Sigmoid colon (tissue), 7 donors: Measurements from ENCODE around the gene RBM6. TPM values are rescaled to one million over a fixed set of nuclear protein-coding genes. Genes with fewer than 3 reads are reported as not detected.

Source experiments
- DNase-seq: peaks from one replicate; pipeline ENCODE4 v3.0.0-alpha.2; 2019
- H3K27ac ChIP-seq, 4 donors: fragments of 200-600 bp; sonication (generic); one replicate each; pipeline ENCODE4 v1.5.1; 2016 to 2019; ENCODE audit warnings: mild to moderate bottlenecking in 1 of 4
- H3K27me3 ChIP-seq, 3 donors: fragments of 200-600 bp; sonication (generic); one replicate each; pipeline ENCODE4 v1.5.1; 2019; ENCODE audit warnings: mild to moderate bottlenecking in 1 of 3
- H3K36me3 ChIP-seq, 4 donors: fragments of 200-600 bp; sonication (generic); one replicate each; pipeline ENCODE4 v1.5.1; 2016 to 2019
- H3K4me1 ChIP-seq, 4 donors: fragments of 200-600 bp; sonication (generic); one replicate each; pipeline ENCODE4 v1.5.1; 2017 to 2019
- H3K4me3 ChIP-seq, 4 donors: fragments of 200-600 bp; sonication (generic); one replicate each; pipeline ENCODE4 v1.5.1; 2017 to 2019; ENCODE audit warnings: mild to moderate bottlenecking in 2 of 4, moderate library complexity in 1 of 4
- H3K9me3 ChIP-seq, 4 donors: fragments of 200-600 bp in 3 of 4; sonication (generic) in 3 of 4; one replicate each; pipeline versions ENCODE4 v1.5.1 to v1.6.1; 2013 to 2019
- CTCF ChIP-seq, 4 experiments: fragments of 450-650 bp in 3 of 4; fragments of 200-600 bp in 1 of 4; IDR thresholded peaks; one replicate each; pipeline ENCODE4 v1.5.1; 2016 to 2019; ENCODE audit warnings: antibody characterized with exemption in 4 of 4, mild to moderate bottlenecking in 3 of 4, moderate library complexity in 2 of 4
- EP300 ChIP-seq, 4 donors: sonication (generic); formaldehyde crosslinking; IDR thresholded peaks; one replicate each; pipeline ENCODE4 v1.6.1; 2017; ENCODE audit warnings: antibody characterized with exemption in 4 of 4
- POLR2A ChIP-seq, 2 donors: fragments of 450-650 bp; IDR thresholded peaks; one replicate each; pipeline ENCODE4 v1.6.1; 2016; ENCODE audit warnings: antibody characterized with exemption in 2 of 2, mild to moderate bottlenecking in 2 of 2, moderate library complexity in 2 of 2
- POLR2AphosphoS5 ChIP-seq, 4 donors: sonication (generic); formaldehyde crosslinking; IDR thresholded peaks; one replicate each; pipeline ENCODE4 v1.6.1; 2017; ENCODE audit warnings: antibody characterized with exemption in 4 of 4
- WGBS, 2 donors: extraction: QIAGEN DNeasy Blood & Tissue Kit; methylation state at CpG; one replicate each; pipeline ENCODE4 v1.1.7; 2013; 5-methylcytosine and 5-hydroxymethylcytosine counted together
- intact Hi-C: fragments of 100-400 bp; cut with DNase I; formaldehyde crosslinking; loops from one replicate; pipeline ENCODE4 v1.15.1; 2023
- polyA plus RNA-seq, 3 donors: library from polyadenylated mRNA; stranded (reverse); fragments of 200-250 nt; gene quantifications; one replicate each; pipeline ENCODE4 v1.2.3, GENCODE V29; 2013
- total RNA-seq, 4 donors: library from RNA; depleted of rRNA; stranded (reverse); fragments of >200 nt; gene quantifications; one replicate each; pipeline ENCODE4 v1.1.0, GENCODE V29; 2016
- donor health status: healthy with polysubstance abuse.
- donor health status: Bipolar disorder and iron deficiency.
- donor health status: healthy.

RBM6 gene
- total and polyA plus RNA-seq, 7 donors: 13.6 to 215 (median 78.0) TPM

DNA sequence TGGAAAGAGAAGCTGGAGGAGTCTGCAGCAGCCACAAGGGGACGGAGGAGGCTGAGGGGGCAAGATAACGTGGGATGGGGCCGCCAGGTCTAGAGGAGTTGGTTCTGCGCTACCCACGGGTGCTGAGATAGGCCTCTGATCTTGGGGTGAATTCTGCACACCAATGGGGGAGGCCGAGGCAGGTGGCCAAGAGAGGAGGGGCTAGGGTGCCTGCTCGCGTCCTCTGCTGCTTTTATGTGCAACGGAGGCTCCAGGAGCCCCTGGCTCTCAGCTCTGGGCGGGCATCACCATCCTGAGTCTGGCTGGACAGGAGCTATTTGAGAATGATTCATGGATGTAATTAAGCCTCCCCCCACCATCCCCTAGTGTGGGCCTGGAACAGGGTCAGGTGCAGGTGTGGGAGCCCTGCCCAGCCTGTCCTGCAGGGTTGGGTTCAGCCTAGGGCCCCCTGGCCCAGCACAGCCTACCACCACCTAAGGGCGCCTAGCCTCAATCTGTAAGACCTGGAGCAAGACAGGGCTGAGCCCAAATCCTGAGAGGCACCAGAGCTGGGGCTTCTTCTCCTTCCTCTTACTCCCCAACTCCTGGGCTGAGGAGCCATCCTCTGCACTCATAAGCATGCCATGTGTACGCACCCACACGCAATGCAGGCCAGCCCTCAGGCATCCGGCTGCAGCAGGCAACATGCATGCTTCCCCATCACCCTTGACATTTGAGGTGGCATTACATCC lies 182.9 kb downstream of the RBM6 start:
- peak; percentile 63 for DNase-seq
- Histone ChIP-seq H3K4me3 (no peak overlapping the region), H3K36me3 (peaks cover 11 to 28% (median 28%) of the 10 kb centered on the region in 4 donors), H3K27ac (no peak overlapping the region), H3K4me1 (peaks cover 0 to 40% (median 36%) of the 10 kb centered on the region in 4 donors), H3K9me3 (no peaks in the 10 kb centered on the region), H3K27me3 (no peaks in the 10 kb centered on the region)
- WGBS, 2 donors: 85 to 87% methylated on average over 14 of the region's 14 CpGs
- intact Hi-C loops: no loop called here
- no peak for TF ChIP-seq CTCF (IDR thresholded peaks at IDR 0.05)
- no peak for TF ChIP-seq POLR2AphosphoS5 (IDR thresholded peaks at IDR 0.05)
- no peak for TF ChIP-seq POLR2A (IDR thresholded peaks at IDR 0.05)
- no peak for TF ChIP-seq EP300 (IDR thresholded peaks at IDR 0.05)

DNA sequence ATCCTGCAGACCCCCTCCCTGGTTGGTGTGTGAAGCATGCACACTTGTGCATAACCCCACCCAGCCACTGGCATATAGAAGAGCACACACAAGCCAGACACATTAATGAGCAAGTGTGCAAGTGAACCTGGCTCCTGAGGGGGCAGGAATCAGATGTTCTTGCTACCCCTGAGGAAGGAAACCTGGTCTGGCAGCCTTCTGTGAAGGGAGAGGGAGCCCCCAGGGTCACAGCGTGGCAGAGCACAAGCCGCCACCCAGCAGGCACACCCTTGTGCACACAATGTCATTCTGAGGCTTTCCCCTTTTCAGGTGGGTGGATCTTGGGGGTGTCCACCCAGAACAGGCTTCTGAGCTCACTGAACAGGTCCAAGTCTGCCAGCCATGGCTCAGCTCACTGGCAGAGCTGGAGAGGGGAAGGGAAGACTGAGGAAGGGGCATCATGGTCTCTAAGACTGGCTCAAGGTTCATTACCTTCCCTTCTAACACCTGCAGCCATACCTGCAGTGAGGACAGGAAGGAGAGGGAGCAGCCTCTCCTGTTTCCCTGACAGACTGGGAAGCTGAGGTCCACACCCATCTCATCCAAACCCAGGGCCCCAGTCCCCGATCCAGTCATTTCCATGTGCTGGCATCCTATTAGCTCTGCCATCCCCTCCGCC lies 183.6 kb downstream of the RBM6 start:
- Histone ChIP-seq H3K9me3 (no peaks in the 10 kb centered on the region), H3K4me3 (no peak overlapping the region), H3K36me3 (peaks cover 4 to 21% (median 21%) of the 10 kb centered on the region in 4 donors), H3K27me3 (no peaks in the 10 kb centered on the region), H3K4me1 (peaks cover 0 to 40% (median 36%) of the 10 kb centered on the region in 4 donors), H3K27ac (no peak overlapping the region)
- TF ChIP-seq EP300 (IDR thresholded peaks at IDR 0.05) (no peak), CTCF (IDR thresholded peaks at IDR 0.05) (no peak), POLR2AphosphoS5 (IDR thresholded peaks at IDR 0.05) (no peak), POLR2A (IDR thresholded peaks at IDR 0.05) (no peak)
- peak; percentile 59 for DNase-seq
- intact Hi-C loops: no loop called here
- 23 to 61% methylated on average over 4 of the region's 4 CpGs for WGBS, 2 donors

DNA sequence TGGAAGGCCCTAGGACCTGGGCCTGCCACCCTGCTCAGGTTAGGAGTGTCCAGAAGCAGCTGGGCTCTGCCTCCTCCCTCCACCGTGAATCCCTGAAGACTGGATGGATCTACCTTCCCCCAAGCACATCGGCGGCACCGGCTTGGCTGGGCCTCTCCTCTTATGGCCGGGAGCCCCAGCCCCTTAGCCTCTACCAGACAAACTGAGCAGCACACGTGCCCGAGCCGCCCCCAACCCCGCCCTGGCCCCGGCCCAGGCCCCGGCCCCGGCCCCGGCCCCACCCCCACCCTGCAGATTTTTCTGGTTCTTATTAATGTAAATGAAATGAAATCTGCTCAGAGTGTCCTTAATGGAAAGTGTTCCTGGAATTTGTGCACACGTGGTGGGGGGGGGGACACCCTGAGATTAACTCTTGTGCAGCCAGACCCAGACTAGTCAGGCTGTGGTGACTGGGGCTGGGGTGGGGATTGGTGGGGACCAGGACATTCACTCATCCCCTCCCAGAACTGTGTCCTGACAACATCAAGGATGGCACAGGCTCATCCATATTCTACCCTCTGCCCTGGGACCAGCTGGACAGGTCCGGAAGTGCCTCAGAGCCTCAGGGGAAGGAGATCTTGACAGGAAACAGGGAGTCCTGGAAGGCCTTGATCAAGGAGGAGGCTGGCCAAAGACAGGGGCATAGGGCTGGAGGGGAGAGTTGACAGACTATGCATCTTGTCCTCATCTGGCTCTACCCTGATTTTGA lies 184.3 kb downstream of the RBM6 start:
- Histone ChIP-seq H3K36me3 (peaks cover 0 to 18% (median 14%) of the 10 kb centered on the region in 4 donors), H3K27me3 (no peaks in the 10 kb centered on the region), H3K4me1 (peaks cover 0 to 40% (median 36%) of the 10 kb centered on the region in 4 donors), H3K4me3 (no peak overlapping the region), H3K9me3 (no peaks in the 10 kb centered on the region), H3K27ac (no peak overlapping the region)
- WGBS, 2 donors: 19 to 52% methylated on average over 15 of the region's 15 CpGs
- intact Hi-C loops: no loop called here
- peak; percentile 59 for DNase-seq
- TF ChIP-seq POLR2A (IDR thresholded peaks at IDR 0.05) (no peak), POLR2AphosphoS5 (IDR thresholded peaks at IDR 0.05) (peak in 1 of 4 donors; percentile 17)

GRCh38 chr3:50124800-50125178 lies 184.8 kb downstream of the RBM6 start:
- intact Hi-C loops: no loop called here
- Histone ChIP-seq H3K4me3 (no peak overlapping the region), H3K27ac (no peak overlapping the region), H3K36me3 (peaks cover 0 to 16% (median 10%) of the 10 kb centered on the region in 4 donors), H3K27me3 (no peaks in the 10 kb centered on the region), H3K9me3 (no peaks in the 10 kb centered on the region), H3K4me1 (peaks cover 0 to 40% (median 36%) of the 10 kb centered on the region in 4 donors)
- TF ChIP-seq POLR2AphosphoS5 (IDR thresholded peaks at IDR 0.05): no peak
- no peak for TF ChIP-seq CTCF (IDR thresholded peaks at IDR 0.05)
- no peak for TF ChIP-seq EP300 (IDR thresholded peaks at IDR 0.05)
- TF ChIP-seq POLR2A (IDR thresholded peaks at IDR 0.05): no peak
- WGBS, 2 donors: 76 to 80% methylated on average over 12 of the region's 12 CpGs
- DNase-seq: peak; percentile 65
